ENCODE results near the gene PHLDA2. TPM values are rescaled to one million over a fixed set of nuclear protein-coding genes. Genes with fewer than 3 reads are reported as not detected.
"Not testable (repeated sequence)": the region's sequence is repeated elsewhere in the genome, so short reads cannot be mapped to it uniquely, and the experiment has no call there.

Gene PHLDA2
- total RNA-seq, 4 donors from 2014 or later: 0.93 to 3.7 (median 2.3) TPM; not detected in 1

GRCh38 chr11:2911088-2911784 is 18.0 kb downstream of the PHLDA2 start:
- WGBS, 2 donors: 57 to 64% methylated on average over 10 to 18 of the region's 18 CpGs
- Histone ChIP-seq H3K27ac (peak overlapping the region; percentile 78 to 95 (median 81)), H3K27me3 (no peaks in the 10 kb centered on the region), H3K4me1 (peaks cover 37 to 54% of the 10 kb centered on the region in 2 donors), H3K9me3 (no peaks in the 10 kb centered on the region), H3K36me3 (no peaks in the 10 kb centered on the region), H3K4me3 (replicated peaks in 1 of 3) (no peak overlapping the region)
- TF ChIP-seq POLR2A (IDR thresholded peaks at IDR 0.05): no peak
- DNase-seq: peak; percentile 69 to 80
- intact Hi-C loops (cut with DNase I): no loop called here

- H3K4me3 ChIP-seq (replicated peaks in 1 of 3): no peak overlapping the region
- peaks cover 37 to 54% of the 10 kb centered on the region in 2 donors for H3K4me1 ChIP-seq
- no peak for DNase-seq
- intact Hi-C loops (cut with DNase I): no loop called here
- H3K36me3 ChIP-seq: no peaks in the 10 kb centered on the region
- no peaks in the 10 kb centered on the region for H3K27me3 ChIP-seq
- H3K9me3 ChIP-seq: no peaks in the 10 kb centered on the region
- peak overlapping the region in 2 of 3 donors; percentile 81 to 95 for H3K27ac ChIP-seq
- TF ChIP-seq POLR2A (IDR thresholded peaks at IDR 0.05) (no peak), CTCF (IDR thresholded peaks at IDR 0.05) (no peak)
- 93 to 98% methylated on average over 13 of the region's 13 CpGs for WGBS, 2 donors
Observed at GRCh38 chr11:2910401-2910955, 18.7 kb downstream of the PHLDA2 start.

GRCh38 chr11:2909133-2909902 is 19.9 kb downstream of the PHLDA2 start:
- intact Hi-C loops (cut with DNase I): no loop called here
- WGBS, 2 donors: 50 to 70% methylated on average over 13 to 16 of the region's 78 CpGs

GRCh38 chr11:2908130-2908529 is 21.1 kb downstream of the PHLDA2 start:
- Histone ChIP-seq H3K9me3 (no peaks in the 10 kb centered on the region), H3K27ac (no peak overlapping the region), H3K4me1 (peaks cover 21 to 39% of the 10 kb centered on the region in 2 donors), H3K27me3 (no peaks in the 10 kb centered on the region), H3K36me3 (no peaks in the 10 kb centered on the region), H3K4me3 (replicated peaks in 1 of 3) (no peak overlapping the region)
- DNase-seq: no peak
- intact Hi-C loops (cut with DNase I): no loop called here
- TF ChIP-seq CTCF (IDR thresholded peaks at IDR 0.05) (no peak), POLR2A (IDR thresholded peaks at IDR 0.05) (no peak)
- WGBS, 2 donors: 96 to 100% methylated on average over 9 of the region's 14 CpGs

More at GRCh38 chr11:2909133-2909902, 19.9 kb downstream of the PHLDA2 start:
- no peaks in the 10 kb centered on the region for H3K9me3 ChIP-seq
- TF ChIP-seq CTCF (IDR thresholded peaks at IDR 0.05) (no peak), POLR2A (IDR thresholded peaks at IDR 0.05) (no peak)
- peaks cover 30 to 46% of the 10 kb centered on the region in 2 donors for H3K4me1 ChIP-seq
- no peaks in the 10 kb centered on the region for H3K27me3 ChIP-seq
- DNase-seq: no peak
- H3K27ac ChIP-seq: no peak overlapping the region
- H3K36me3 ChIP-seq: no peaks in the 10 kb centered on the region
- H3K4me3 ChIP-seq (replicated peaks in 1 of 3): no peak overlapping the region

- DNase-seq; H3K9me3 ChIP-seq; H3K4me3 ChIP-seq (replicated peaks in 1 of 3); intact Hi-C loops (cut with DNase I); H3K27ac ChIP-seq; H3K27me3 ChIP-seq; H3K36me3 ChIP-seq: not testable (repeated sequence)
- H3K4me1 ChIP-seq: peaks cover 14 to 27% of the 10 kb centered on the region in 2 donors
- 93 to 95% methylated on average over 7 of the region's 7 CpGs for WGBS, 2 donors
Observed at GRCh38 chr11:2905299-2905698, 23.9 kb downstream of the PHLDA2 start.
